Neutrophil (primary cell): ENCODE measurements around the gene C6orf89.

ENCODE experiments used
- H3K27ac ChIP-seq: fragments of 200-600 bp; sonication (generic); 2 replicates; pipeline ENCODE4 v1.5.1; 2016; ENCODE audit warnings: mild to moderate bottlenecking, moderate library complexity
- H3K27me3 ChIP-seq: fragments of 200-600 bp; sonication (generic); 2 replicates; pipeline ENCODE4 v1.6.0; 2016; ENCODE audit warnings: mild to moderate bottlenecking
- H3K36me3 ChIP-seq: fragments of 200-600 bp; sonication (generic); 2 replicates; pipeline ENCODE4 v1.5.1; 2017
- H3K4me1 ChIP-seq, 2 experiments: fragments of 200-600 bp in 1 of 2; sonication (generic) in 1 of 2; 1 replicate in 1 of 2; 2 replicates in 1 of 2; pipeline versions ENCODE4 v1.5.1 to v1.6.1; 2013 to 2016; ENCODE audit warnings: low read depth in 1 of 2, low read length in 1 of 2, mild to moderate bottlenecking in 1 of 2, moderate library complexity in 1 of 2; ENCODE audit not compliant: control insufficient read depth in 1 of 2, insufficient read depth in 1 of 2
- H3K4me3 ChIP-seq, 2 experiments: fragments of 200-600 bp in 1 of 2; sonication (generic) in 1 of 2; 1 replicate in 1 of 2; 2 replicates in 1 of 2; pipeline ENCODE4 v1.5.1; 2013 to 2016; ENCODE audit warnings: low read depth in 1 of 2, low read length in 1 of 2, mild to moderate bottlenecking in 1 of 2, moderate library complexity in 1 of 2
- H3K9me3 ChIP-seq: fragments of 200-600 bp; sonication (generic); 2 replicates; pipeline ENCODE4 v1.5.1; 2016
- TF ChIP-seq, protein P1 (sequence below): fragments of 200-600 bp; sonication (generic); IDR thresholded peaks from 2 replicates; pipeline ENCODE4 v1.5.1; 2016; ENCODE audit warnings: antibody characterized with exemption

The C6orf89 gene

DNA sequence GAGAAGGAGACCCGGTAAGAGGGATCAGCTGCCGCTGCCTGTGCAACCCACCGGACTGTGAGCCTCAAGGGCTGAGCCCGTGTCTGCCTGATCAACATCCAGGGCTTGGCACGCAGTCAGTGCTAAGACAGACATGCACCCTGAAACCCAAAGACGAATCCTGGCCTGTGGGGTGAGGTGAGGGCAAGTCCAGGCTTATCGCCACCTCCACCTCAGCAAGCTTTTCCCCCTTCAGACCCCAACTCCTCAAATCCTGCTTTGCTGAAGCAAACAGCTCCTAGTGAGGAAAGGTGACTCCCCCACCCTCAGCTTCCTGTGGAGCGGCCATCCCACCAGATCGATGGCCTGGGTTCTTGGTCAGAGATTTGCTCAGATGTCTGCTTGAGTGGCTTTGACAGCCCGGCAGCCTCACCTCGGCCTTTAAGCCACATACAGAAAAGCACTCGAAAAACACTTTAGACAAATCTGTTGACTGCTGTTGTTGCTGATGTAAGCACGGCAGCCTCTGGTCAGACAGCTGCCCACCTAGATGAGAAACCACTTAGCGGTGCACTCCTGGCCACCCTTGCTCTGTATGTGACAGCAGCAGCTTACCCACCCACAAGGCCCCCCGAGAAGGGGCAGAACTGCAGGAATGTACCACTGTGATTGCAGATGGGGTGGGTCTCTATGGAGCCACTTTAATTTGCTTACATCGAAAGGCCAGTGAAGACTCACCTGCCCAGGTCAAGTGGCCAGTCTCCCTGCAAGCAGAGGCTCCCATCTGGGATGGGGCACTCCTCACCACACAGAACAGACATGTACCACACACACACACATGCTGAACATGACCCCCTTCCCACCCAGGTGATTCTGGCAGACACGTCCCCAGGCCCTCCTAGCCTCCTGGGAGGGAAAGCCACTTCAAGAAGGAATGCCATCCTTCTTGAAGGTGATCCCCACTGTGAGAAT is 85.4 kb downstream of the C6orf89 start:
- no peak overlapping the region for H3K4me3 ChIP-seq

DNA sequence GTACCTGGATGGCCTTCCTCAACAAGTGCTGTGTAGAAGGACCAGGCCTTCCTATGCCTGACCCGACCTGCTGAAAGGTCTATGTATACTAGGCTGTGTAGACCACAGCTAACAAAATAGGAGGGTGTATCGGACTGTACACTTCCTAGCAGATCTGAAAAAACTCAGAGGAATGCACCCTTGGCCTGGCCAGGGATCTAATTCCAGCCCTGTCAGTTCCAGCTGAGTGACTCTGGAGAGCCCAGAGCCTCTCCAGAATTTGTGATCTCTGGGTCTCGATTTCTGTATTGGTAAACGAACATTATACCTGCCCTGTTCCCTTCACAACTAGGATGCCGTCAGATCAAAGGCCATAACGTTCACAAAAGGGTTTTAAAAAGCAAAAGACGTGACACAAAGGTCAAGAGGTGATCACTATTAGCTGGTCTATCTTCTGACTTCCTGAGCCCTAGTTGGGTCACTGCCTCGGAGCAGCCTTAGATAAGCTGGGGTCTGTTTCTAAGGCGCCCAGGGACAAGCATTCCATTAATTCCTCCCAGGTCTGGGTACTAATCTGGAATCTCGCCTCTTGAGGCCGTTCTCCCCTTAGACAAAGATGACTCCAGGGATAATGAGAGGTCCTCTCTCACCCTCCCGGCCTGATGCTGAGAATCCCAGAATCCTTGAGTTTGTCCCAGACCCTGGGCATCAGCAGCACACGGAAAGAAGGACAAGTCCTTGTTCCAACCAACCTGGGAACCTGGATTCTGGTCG is 86.3 kb downstream of the C6orf89 start:
- TF ChIP-seq, protein P1, sequence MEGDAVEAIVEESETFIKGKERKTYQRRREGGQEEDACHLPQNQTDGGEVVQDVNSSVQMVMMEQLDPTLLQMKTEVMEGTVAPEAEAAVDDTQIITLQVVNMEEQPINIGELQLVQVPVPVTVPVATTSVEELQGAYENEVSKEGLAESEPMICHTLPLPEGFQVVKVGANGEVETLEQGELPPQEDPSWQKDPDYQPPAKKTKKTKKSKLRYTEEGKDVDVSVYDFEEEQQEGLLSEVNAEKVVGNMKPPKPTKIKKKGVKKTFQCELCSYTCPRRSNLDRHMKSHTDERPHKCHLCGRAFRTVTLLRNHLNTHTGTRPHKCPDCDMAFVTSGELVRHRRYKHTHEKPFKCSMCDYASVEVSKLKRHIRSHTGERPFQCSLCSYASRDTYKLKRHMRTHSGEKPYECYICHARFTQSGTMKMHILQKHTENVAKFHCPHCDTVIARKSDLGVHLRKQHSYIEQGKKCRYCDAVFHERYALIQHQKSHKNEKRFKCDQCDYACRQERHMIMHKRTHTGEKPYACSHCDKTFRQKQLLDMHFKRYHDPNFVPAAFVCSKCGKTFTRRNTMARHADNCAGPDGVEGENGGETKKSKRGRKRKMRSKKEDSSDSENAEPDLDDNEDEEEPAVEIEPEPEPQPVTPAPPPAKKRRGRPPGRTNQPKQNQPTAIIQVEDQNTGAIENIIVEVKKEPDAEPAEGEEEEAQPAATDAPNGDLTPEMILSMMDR = no peak
- Histone ChIP-seq H3K27me3 (no peaks in the 10 kb centered on the region), H3K36me3 (peaks cover 100% of the 10 kb centered on the region), H3K4me1 (no peaks in the 10 kb centered on the region), H3K27ac (no peak overlapping the region), H3K9me3 (no peaks in the 10 kb centered on the region), H3K4me3 (no peak overlapping the region)

More for the DNA sequence above, 85.4 kb downstream of the C6orf89 start:
- Histone ChIP-seq H3K9me3 (no peaks in the 10 kb centered on the region), H3K27me3 (no peaks in the 10 kb centered on the region), H3K36me3 (peaks cover 98% of the 10 kb centered on the region), H3K27ac (no peak overlapping the region), H3K4me1 (no peaks in the 10 kb centered on the region)
- TF ChIP-seq, protein P1 = no peak

DNA sequence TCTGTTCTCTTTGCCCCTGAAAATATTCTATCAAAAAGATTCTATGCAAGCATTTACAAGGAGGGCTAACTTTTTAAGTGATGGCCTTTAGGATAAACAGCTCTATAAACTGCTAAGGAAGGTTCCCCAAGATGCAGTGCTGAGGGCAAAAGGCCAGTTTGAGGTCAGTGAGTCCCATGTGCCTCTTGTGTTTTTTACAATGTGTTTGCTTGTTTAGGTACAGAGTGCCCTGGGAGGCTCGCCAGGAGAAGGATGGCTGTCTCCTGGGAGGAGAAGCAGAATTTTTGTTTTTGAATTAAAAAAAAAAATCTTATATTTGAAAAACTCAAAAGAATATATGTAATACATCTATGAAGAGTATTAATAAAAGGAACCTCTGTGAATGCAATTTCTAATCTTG is 87.4 kb downstream of the C6orf89 start:
- H3K4me3 ChIP-seq = no peak overlapping the region
- TF ChIP-seq, protein P1 = no peak
- no peaks in the 10 kb centered on the region for H3K4me1 ChIP-seq
- H3K27me3 ChIP-seq = no peaks in the 10 kb centered on the region
- H3K36me3 ChIP-seq = peaks cover 100% of the 10 kb centered on the region
- H3K9me3 ChIP-seq = no peaks in the 10 kb centered on the region
- no peak overlapping the region for H3K27ac ChIP-seq

DNA sequence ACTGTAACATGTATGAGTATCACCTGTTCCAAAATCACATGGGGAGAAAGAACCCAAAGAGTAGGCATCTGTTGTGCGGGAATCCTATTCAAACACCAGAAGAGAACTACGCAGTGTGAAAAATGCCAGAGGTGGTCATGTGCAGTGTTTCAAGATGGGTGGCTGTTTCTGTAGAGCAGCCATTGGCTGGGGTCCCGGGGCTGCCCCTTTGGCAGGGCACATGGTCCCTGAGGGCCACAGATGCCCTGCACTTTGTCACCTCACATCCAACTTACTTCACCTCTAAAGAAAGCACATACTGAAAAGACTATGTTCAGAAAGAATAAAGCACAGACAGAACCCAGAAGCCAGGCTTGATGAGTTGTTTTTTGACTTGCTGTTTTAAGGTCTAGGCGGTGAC is 87.9 kb downstream of the C6orf89 start:
- TF ChIP-seq, protein P1 = no peak
- Histone ChIP-seq H3K27ac (no peak overlapping the region), H3K36me3 (peaks cover 100% of the 10 kb centered on the region)

DNA sequence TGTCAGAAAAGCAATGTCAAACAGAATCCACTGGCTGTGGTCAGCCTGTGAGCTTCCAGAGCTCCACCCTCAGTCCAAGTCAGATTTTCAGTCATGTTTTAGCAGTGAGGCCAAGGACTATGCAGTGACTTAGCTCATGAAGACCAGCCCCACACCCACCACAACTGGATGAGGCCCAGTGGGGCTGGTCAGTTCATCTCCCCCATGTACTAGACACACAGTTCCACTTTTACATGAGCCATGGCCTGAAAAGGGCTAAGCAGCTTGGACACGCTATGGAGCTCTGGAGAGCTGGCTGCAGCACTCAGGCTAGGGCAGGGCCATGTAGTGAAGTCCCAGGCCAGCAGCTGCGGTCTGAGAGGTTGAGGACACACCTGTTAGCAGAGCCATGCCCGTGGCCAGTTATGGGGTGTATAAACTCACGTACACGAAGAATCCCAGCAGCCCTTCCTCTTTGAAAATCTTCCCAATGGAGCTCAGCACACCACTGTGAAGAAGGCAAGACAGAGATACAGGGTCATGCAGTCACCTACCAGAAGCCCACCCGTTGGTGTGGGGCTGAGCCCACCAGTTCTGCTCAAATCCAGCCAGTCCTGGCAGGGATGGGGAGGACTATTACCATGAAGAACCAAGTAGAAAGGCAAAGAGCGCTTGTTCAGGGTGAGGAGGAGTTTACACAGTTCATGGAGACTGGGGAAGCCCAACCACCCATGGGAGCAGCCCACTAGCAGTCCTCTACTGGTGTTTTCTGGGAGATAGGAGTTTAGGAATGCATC is 89.7 kb downstream of the C6orf89 start:
- peaks cover 97% of the 10 kb centered on the region for H3K36me3 ChIP-seq
- TF ChIP-seq, protein P1 = no peak
- no peak overlapping the region for H3K27ac ChIP-seq
- no peaks in the 10 kb centered on the region for H3K9me3 ChIP-seq
- no peaks in the 10 kb centered on the region for H3K27me3 ChIP-seq
- no peak overlapping the region for H3K4me3 ChIP-seq
- H3K4me1 ChIP-seq = no peaks in the 10 kb centered on the region

More for the DNA sequence above, 87.9 kb downstream of the C6orf89 start:
- Histone ChIP-seq H3K4me1 (no peaks in the 10 kb centered on the region), H3K27me3 (no peaks in the 10 kb centered on the region), H3K9me3 (no peaks in the 10 kb centered on the region), H3K4me3 (no peak overlapping the region)
